ENCODE data around the gene SSR4. TPM values are rescaled to one million over a fixed set of nuclear protein-coding genes. Genes with fewer than 3 reads are reported as not detected.

SSR4 gene
- total RNA-seq, 1 donor, result 156 TPM

GRCh38 chrX:153825042-153825441 lies 30.6 kb downstream of the SSR4 start:
- no peaks in the 10 kb centered on the region for H4K20me1 ChIP-seq (ENCODE audit: insufficient read depth, low read length)
- DNase-seq (ENCODE audit: insufficient read length, low spot score, missing footprints), result peak; percentile 76

GRCh38 chrX:153827016-153827415 lies 32.5 kb downstream of the SSR4 start:
- no peaks in the 10 kb centered on the region for H3K9me3 ChIP-seq (ENCODE audit: low read depth, low read length)
- H4K20me1 ChIP-seq (ENCODE audit: insufficient read depth, low read length), result no peaks in the 10 kb centered on the region
- no peak overlapping the region for H3K4me3 ChIP-seq (ENCODE audit: insufficient read depth, low read length)
- no peak overlapping the region for H2AFZ ChIP-seq (ENCODE audit: low read length)
- H3K4me2 ChIP-seq (ENCODE audit: insufficient read depth, low read length), result no peak overlapping the region
- no peak for DNase-seq (ENCODE audit: insufficient read length, low spot score, missing footprints)
- H3K79me2 ChIP-seq (ENCODE audit: insufficient read depth, low read length), result no peaks in the 10 kb centered on the region
- H3K36me3 ChIP-seq (ENCODE audit: insufficient read depth, low read length), result no peaks in the 10 kb centered on the region
- H3K27me3 ChIP-seq (ENCODE audit: insufficient read depth, low read length), result peaks cover 44% of the 10 kb centered on the region
- no peak overlapping the region for H3K27ac ChIP-seq (ENCODE audit: low read depth, low read length)
- no peak for TF ChIP-seq CTCF (IDR thresholded peaks at IDR 0.05; ENCODE audit: extremely low read depth, low read depth, low read length)
- H3K4me1 ChIP-seq (ENCODE audit: insufficient read depth, low read length), result no peaks in the 10 kb centered on the region

More at GRCh38 chrX:153825042-153825441, 30.6 kb downstream of the SSR4 start:
- no peaks in the 10 kb centered on the region for H3K36me3 ChIP-seq (ENCODE audit: insufficient read depth, low read length)
- no peak overlapping the region for H2AFZ ChIP-seq (ENCODE audit: low read length)
- no peak overlapping the region for H3K4me2 ChIP-seq (ENCODE audit: insufficient read depth, low read length)
- TF ChIP-seq CTCF (IDR thresholded peaks at IDR 0.05; ENCODE audit: extremely low read depth, low read depth, low read length), result no peak
- peaks cover 37% of the 10 kb centered on the region for H3K27me3 ChIP-seq (ENCODE audit: insufficient read depth, low read length)
- no peaks in the 10 kb centered on the region for H3K79me2 ChIP-seq (ENCODE audit: insufficient read depth, low read length)
- H3K4me1 ChIP-seq (ENCODE audit: insufficient read depth, low read length), result no peaks in the 10 kb centered on the region
- H3K4me3 ChIP-seq (ENCODE audit: insufficient read depth, low read length), result no peak overlapping the region
- H3K9me3 ChIP-seq (ENCODE audit: low read depth, low read length), result no peaks in the 10 kb centered on the region
- H3K27ac ChIP-seq (ENCODE audit: low read depth, low read length), result no peak overlapping the region

- Histone ChIP-seq H3K36me3 (ENCODE audit: insufficient read depth, low read length) (no peaks in the 10 kb centered on the region), H3K9me3 (ENCODE audit: low read depth, low read length) (no peaks in the 10 kb centered on the region), H3K4me1 (ENCODE audit: insufficient read depth, low read length) (no peaks in the 10 kb centered on the region), H3K79me2 (ENCODE audit: insufficient read depth, low read length) (no peaks in the 10 kb centered on the region), H4K20me1 (ENCODE audit: insufficient read depth, low read length) (no peaks in the 10 kb centered on the region), H3K4me2 (ENCODE audit: insufficient read depth, low read length) (no peak overlapping the region), H2AFZ (ENCODE audit: low read length) (no peak overlapping the region), H3K27ac (ENCODE audit: low read depth, low read length) (no peak overlapping the region), H3K27me3 (ENCODE audit: insufficient read depth, low read length) (peaks cover 46% of the 10 kb centered on the region), H3K4me3 (ENCODE audit: insufficient read depth, low read length) (no peak overlapping the region)
- no peak for DNase-seq (ENCODE audit: insufficient read length, low spot score, missing footprints)
- no peak for TF ChIP-seq CTCF (IDR thresholded peaks at IDR 0.05; ENCODE audit: extremely low read depth, low read depth, low read length)
These were observed 33.4 kb downstream of the SSR4 start for GRCh38 chrX:153827903-153828302.

GRCh38 chrX:153828308-153828707 lies 33.8 kb downstream of the SSR4 start:
- Histone ChIP-seq H3K4me2 (ENCODE audit: insufficient read depth, low read length) (no peak overlapping the region), H4K20me1 (ENCODE audit: insufficient read depth, low read length) (no peaks in the 10 kb centered on the region), H3K36me3 (ENCODE audit: insufficient read depth, low read length) (no peaks in the 10 kb centered on the region), H3K79me2 (ENCODE audit: insufficient read depth, low read length) (no peaks in the 10 kb centered on the region), H3K27me3 (ENCODE audit: insufficient read depth, low read length) (peaks cover 46% of the 10 kb centered on the region), H3K4me3 (ENCODE audit: insufficient read depth, low read length) (no peak overlapping the region), H3K9me3 (ENCODE audit: low read depth, low read length) (no peaks in the 10 kb centered on the region), H2AFZ (ENCODE audit: low read length) (no peak overlapping the region), H3K27ac (ENCODE audit: low read depth, low read length) (no peak overlapping the region), H3K4me1 (ENCODE audit: insufficient read depth, low read length) (no peaks in the 10 kb centered on the region)
- no peak for TF ChIP-seq CTCF (IDR thresholded peaks at IDR 0.05; ENCODE audit: extremely low read depth, low read depth, low read length)
- peak; percentile 66 for DNase-seq (ENCODE audit: insufficient read length, low spot score, missing footprints)

All from osteoblast (primary cell).